GM20431 (cell line): ENCODE results near the gene ASIC3.

Source experiments
- in situ Hi-C: fragments of 300-500 bp; cut with MseI, MboI; formaldehyde crosslinking; loops from one replicate; pipeline ENCODE4 v1.15.0; 2020; ENCODE audit warnings: low sequenced_read_pairs; ENCODE audit not compliant: unreplicated experiment

Gene ASIC3

DNA sequence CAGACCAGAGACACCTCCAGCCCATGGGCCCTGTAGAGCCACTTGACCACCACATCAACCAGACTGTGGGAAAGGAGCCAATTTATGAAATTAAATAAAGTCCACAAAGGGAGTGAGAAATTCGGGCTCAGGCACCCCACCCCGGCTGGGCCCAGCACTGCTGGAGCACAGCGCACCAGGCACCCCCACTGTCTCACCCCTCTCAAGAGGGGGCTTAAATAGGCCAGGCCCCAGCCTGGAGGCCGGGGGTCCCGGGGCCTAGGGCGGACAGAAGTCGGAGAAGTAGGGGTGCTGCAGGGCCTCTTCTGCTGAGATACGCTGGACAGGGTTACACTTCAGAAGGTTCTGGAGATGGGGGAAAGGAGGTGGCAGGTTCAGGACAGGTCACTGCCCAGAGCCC, 5.4 kb downstream of the ASIC3 start:
- in situ Hi-C loops: no loop called here

DNA sequence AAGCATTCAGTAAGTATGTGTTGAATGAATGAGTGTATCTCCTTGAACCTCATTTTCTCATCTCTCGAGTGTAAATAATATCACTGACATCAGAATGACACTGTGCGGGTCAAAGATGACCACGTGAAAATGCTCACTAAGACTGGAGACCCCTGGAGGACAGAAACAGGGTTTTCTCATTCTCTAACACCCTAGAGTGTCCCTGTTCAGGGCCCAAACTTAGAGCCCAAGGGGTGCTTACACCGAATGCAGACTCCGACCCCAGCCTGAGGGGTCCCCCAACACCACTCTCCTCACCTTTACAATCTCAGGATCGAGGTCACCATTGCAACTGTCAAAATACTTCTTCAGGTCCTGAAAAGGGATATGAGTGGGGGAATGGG, 7.9 kb downstream of the ASIC3 start:
- in situ Hi-C loops: no loop called here

DNA sequence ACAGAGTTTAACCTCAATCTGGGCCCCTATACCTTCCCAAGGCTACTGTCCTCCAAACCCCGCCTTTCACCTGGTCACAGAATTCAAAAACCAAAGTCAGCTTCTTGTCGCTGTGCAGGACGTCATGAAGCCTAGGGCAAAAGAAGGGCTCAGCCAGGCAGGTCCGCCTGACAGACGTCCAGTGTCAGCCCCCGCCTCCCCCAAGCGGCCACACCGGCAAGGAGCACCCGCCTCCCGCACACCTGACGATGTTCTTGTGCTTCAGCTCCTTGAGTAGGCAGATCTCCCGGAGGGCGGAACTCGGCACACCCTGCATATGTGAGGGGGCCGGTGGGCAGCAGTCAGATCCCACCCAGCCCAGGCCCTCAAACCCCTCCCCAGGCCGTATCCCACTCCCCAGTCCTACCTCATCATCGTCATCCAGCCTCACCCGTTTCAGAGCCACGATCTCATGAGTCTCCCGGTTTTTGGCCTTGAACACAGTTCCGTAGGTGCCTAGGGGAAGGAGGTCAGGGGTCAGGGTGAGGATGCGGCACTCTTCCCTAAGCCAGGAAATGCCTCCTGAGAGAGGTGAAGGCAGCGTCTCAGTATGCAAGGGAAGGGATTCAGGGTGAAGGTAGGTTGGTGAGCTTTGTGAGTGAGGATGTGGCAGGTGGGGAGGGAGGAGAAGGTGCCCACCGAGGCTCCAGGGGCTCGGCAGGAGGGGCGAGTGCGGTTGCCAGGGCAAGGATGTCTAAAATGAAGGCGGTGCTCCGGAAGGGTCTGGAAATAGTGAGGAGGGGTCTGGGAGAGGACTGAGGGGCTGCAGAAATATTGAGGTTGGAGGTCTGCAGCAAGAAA, 8.6 kb downstream of the ASIC3 start:
- in situ Hi-C loops: no loop called here

DNA sequence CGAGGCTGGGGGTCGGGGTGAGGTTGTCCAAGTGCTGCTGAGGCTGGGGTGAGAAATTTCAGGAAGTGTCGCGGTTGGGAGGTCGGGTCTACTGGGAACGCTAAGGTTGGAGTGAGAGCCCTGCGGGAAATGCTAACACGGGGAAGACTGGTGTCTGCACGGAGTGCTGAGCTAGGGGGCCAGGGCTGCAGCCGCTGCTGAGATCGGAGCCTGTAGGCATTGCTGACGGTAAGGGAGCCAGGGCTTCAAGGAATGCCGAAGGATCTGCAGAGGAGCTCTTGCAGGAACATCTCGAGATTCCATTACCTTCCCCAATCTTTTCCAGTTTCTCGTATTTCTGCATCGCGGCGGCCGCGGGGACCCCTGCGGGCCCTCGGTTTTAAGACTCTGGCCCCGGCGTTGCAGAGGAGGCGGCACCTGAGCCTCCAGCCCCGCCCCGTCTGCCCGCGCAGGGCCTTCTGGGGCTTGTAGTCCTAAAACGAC, 9.2 kb downstream of the ASIC3 start, which contains the start of gene CDK5:
Gene CDK5 (minus strand): TSS at position 392 of the 483 bp plus-strand sequence. CDS start 49 bp downstream, at position 343.
- in situ Hi-C loops: no loop called here

DNA sequence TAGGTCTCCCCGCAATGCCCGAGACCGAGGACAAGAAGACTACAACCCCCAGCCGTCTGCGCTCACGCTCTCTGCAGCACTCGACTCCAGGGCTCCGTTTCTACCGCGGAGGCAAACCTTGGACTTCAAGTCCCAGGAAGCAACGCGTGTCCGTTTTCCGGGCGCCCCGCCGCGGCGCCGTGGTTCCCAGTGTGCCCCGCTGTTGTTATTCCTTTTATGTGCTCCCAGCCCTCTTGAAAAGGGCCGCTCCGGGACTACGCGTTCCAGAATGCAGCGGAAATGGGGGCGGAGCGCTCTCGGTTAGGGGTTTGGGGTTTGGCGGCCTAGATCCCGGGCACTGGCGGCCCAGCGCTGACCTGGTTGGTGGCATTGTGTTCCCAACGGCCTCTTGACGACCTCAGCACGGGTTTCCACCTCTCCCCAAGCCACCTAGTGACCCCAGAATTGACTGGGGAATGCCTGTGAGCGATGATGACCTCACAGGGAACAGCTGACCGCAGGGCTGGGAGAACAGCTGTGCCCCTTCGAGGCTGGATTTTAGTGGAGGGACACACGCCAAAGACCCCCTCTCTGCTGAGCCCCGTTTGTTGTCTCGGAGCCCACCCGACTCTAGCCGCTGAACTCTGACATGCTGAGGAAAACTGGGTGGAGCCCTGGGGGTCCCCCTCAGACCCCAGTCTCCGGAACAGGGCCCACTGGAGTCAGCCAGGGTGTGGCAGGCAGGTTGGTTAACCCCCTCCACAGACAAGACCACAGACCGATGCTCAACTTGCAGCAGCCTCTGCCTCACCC, 9.9 kb downstream of the ASIC3 start:
- in situ Hi-C loops: no loop called here

DNA sequence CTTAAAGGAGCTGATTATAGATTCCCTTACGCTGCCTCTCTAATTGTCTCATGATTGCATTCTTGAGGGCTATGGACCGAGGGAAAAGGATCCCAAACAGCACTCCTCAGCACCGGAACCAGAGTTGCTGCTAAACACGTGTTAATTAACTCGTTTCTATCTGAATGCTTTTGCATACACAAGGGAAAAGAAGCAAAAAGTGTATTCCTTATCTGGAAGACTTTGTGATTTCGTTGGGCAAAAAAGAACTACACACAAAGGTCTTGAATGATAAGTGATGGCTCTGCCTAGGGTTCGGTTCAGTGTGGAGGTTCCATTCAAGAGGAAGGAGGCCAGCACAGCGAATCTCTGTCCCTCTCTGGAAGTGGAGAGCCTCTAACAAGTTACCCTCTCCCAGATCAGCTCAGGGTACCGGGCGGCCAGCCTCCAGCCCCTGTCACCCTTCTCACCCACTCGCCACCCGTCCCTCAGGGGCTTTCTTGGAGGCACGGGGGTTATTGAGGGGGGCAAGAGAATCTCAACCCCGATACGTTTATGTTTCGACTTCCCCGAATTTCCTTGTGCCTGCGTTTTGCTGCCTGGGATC, 10.5 kb downstream of the ASIC3 start:
- in situ Hi-C loops: no loop called here

DNA sequence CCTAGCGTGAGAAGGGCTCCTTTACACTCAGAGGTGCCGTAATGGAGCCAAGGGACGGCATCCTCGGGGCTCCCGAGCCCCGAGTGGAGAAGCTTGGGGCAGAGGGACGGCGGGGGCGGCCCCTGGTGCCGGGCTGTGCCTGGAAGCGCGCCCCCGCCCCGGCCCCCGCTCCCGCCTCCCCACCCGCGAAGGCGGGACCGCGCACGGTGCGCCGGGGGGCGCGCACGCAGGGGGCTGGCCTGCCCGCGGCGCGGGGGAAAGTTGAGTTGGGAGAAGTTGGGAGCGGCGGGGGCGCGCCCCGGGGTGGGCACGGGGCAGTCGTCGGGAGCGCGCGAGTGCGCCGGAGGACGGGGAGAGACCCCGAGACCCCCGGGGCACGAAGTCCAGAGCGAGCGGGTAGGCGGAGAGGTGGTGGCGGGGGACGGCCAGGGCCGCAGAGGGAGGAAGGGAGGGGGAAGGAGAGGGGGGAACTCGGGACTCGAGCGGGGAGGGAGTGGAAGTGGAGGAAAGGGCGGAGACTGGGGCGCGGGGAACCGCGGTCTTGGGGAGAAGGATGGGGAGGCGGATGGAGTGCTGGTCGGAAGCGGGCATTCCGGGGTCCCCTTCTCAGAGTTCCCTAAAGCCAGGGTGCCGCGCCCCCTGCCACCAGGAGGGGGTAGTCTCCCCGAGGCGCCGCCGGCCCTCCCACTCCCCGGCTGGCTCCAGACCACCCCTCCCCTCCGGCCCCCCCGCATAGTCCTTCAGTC, 11.2 kb downstream of the ASIC3 start, which contains the start of gene SLC4A2:
Gene SLC4A2 (plus strand): TSS at position 223 of the 746 bp plus-strand sequence. CDS start 2,399 bp downstream, outside the sequence.
- in situ Hi-C loops: no loop called here

DNA sequence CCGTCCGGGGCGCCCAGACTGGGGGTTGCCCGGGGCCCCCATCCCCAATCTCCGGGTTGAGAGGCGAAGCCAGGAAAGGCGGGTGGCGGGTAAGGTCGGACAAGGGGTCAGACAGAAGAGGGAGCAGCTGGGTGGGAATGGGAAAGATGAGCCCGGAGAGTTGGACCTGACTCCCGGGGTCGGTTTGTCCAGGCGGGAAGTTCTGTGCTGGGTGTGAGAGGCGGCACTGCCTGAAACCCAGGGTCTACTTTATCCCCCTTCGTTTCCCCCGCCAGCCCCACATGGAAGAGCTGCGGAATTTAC, 11.7 kb downstream of the ASIC3 start:
- in situ Hi-C loops: no loop called here

DNA sequence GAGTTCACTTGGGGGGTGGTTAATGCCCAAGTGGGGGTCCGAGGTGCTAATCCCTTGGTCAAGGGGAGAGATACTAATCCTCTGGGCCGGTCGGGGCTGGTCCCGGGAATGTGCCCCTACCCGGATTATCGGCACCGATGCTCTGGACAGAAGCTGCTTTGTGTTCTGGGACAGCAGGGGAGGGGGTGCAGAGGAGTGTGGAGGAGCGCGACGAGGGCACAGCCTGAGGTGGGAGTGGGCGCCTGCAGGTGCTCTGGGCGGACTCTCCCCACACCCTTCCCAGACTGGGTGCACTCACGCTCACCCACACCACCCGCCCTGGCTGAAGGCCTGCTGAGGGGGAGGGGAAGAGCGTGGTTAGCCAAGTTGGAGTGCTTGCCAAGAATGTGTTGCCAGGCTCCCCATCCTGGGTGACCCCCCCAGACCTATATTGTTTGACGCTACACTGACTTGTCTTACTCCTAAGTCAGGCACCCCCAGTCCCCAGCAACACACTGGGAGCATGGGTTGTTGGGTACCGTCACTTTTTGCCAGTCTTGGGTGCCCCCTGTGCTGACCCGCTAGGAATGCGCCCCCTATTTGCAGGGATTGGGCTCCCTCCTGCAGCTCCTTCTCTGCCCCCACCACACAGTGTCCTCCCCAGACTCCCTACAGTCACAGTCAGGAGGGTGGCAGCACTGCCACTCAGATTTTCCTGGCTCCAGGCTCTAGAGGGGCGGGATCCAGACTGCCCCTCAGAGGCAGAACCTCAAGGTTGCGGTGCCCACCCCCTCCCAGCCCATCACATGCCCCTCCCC, 12.3 kb downstream of the ASIC3 start:
- in situ Hi-C loops: no loop called here

DNA sequence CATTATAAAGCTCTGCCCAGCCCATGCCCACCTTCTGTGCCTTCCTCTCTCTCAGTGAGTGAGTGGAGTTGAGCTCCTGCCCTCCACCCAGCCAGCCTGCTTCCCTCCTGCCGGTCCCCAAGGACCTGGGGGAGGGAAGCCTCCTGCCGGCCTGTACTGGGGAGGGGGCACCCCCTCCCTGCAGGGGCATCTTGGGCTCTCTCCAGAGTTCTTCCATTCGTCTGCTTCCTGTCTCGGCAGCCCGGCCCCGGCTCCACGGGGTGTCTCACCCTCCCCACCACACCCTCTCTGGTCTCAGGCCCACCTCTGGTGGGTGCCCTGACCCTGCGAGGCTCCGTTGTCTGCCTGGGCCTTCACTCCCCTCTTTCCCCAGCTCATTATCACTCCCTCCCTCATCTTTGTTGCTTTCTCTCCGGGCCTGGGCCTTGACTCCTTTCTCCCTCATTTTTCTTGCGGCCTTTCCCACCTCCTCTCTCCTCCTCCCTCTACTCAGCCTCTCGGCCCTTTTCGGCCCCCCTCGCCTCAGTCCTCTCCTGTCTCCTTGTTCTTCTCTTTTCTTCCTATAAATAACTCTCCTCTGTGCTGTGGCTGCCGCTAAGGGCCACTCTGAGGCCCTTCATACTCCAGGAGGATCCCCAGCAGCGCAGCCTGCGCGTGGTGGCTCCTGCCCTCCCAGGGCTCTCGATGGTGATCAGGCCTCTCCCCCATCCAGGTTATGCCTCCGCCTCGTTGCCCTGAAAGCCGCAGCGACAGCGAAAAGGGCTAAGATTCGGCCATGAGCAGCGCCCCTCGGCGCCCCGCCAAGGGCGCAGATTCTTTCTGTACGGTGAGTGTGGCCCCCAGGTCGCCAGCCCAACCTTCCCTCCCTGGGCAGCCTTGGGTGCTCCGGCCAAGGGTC, 13.1 kb downstream of the ASIC3 start:
- in situ Hi-C loops: no loop called here

DNA sequence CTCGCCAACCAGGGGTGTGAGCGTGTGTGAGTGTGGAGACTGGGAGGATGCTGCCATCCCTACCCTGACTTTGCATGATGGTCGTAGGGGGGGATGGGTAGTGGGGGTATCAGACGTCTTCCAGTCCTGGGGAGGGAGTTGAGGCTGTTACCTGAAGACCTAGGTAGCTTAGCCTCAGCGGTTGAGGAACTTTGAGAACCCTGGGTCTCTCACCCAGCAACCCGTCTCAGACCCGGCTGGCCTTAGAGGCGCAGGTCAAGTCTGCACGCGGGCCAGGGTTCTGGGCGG, 13.7 kb downstream of the ASIC3 start:
- in situ Hi-C loops: no loop called here

DNA sequence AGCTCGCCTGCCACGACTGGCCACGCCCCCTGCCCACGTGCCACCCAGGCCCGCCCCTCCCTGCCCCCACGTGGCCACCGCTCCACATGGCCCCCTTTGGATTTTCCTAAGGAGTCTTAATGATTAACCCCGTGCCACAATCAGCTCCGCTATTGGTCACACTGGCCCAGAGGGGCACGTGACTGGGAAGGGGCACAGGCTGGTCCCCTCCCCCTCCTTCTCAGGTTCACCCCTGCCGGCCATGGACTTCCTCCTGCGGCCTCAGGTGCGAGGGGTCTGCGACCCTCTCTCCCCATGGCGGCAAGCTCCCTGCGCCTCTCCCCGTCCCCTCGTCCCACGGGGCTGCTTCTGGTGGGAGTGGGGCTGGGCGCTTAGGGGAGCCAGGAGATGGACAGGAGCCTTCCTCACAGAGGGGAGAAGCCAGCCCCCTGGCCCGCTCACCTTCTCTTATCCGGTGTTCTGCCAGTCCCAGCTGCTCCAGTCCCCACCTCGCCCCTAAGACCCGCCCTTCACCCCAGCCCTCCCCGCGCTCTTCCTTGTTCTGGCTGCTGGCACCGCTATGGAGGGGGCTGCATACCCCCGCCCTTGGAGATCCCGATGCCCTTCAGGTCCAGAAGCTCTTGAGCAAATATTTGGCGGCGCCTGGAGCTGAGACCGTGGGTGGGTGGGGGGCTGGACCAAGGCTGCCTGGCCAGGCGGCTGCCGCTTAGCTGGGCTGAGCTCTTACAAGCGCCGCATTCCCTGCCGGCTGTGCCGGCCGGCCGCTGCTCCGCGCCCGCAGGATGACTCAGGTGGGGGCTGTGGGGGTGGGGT, 14.3 kb downstream of the ASIC3 start:
- in situ Hi-C loops: no loop called here

DNA sequence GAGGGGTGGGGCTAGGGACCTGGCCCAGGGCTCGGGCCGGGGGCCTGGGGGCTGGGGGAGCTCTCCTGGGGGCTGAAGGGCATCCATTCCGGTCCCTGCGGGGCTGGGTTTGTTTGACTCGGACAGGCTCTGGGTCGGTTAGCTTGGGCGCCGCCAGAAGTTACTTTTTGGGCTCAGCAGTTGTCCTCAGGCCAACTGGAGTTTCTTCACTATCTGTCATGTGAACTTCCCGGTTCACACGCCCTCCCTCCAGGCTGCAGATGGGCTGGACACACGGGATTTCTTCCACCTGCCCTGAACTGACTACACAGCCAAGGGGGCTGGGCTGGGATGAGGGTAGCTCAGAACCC, 14.9 kb downstream of the ASIC3 start:
- in situ Hi-C loops: no loop called here

DNA sequence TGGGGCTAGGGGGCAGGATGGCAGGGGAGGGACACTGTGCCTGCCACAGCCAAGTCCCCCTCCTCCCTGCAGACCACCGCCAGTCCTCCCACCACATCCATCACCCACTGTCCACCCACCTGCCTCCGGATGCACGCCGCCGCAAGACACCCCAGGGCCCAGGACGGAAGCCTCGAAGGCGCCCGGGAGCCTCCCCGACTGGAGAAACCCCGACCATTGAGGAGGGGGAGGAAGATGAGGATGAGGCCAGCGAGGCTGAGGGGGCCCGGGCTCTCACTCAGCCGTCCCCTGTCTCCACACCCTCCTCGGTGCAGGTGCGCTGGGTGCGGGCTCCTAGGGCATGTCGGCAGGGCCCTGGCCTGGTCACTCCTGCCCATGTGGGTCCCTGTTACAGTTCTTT, 16.1 kb downstream of the ASIC3 start:
- in situ Hi-C loops: no loop called here

DNA sequence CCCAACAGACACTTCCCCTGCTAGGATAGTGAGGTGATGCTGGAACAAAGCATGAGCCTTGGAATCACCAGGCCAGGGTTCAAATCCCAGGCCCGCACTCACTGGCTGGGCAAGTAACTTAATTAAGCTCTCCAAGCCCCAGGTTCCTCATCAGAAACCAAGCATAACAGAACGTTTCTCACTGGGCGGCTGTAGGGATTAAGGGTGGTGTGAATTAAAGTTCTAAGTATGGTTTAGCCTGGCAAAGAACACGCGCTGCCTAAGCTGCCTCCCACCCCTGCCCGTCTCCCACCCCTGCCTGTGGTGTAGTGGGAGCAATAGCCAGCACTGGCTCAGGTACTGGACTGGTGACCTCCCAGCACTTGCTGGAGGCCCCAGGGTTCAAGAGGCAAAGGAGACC, 16.7 kb downstream of the ASIC3 start:
- in situ Hi-C loops: no loop called here

DNA sequence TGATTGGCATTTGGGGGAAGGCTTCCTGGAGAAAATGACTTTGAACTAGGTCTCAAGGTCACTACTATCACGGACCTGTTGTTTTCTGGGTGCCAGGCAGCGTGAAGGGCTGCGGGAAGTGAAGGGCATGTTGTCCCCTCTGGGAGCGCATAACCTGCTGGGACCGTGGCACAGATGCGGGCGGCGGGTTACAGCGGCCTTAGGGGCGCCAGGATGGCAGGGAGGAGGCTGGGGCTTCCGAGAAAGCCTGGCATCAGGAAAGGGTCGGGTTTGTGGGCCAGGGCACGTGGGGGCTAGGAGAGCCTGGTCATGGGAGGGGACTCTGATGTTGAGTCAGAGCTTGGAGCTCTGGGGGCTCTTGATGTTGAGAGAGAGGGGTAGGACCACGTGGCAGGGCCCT, 17.2 kb downstream of the ASIC3 start:
- in situ Hi-C loops: no loop called here

DNA sequence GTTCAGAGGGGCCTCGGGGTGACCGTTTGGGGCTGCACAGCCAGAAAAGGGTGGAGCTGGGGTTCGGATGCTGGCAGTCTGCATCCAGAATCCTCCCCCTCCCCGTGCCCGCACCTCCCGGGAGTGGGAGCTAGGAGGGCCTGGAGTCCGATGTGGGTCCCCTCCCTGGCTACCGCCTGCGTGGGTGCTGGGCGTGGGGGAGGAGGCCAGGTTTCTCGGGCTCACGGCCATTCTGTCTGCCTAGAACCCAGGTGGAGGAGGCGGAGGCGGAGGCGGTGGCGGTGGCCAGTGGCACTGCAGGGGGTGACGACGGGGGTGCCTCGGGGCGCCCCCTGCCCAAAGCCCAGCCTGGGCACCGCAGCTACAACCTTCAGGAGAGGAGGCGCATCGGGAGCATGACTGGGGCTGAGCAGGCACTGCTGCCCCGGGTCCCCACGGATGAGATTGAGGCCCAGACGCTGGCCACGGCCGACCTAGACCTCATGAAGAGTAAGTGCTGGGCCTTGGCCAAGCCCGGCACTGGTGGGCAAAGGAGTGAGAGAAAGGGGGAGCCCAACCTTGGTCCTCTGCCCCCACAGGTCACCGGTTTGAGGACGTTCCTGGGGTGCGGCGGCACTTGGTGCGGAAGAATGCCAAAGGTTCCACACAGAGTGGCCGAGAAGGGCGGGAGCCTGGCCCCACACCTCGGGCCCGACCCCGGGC, 18.1 kb downstream of the ASIC3 start:
- in situ Hi-C loops: no loop called here
